Measurements from ENCODE around the gene KHDC1.

DNA sequence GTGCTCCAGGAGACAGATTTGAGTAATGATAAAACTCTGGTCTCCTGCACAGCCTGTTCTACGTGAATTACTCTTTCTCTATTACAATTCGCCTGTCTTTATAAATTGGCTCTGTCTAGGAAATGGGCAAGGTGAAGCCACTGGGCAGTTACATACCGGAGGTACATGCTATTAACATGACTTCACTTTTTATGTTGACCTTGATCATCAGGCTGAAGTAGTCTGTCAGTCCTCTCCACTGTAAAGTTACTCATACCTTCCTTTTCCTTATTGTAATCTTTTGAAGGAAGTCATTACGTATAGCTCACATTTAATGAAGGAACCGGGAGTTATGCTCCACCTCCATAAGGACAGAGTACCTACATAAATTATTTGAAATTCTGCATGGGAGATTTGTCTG, 19.9 kb upstream of the KHDC1 start:
- TF ChIP-seq POLR2A (IDR thresholded peaks at IDR 0.05; ENCODE audit: low read depth) (no peak), CTCF (IDR thresholded peaks at IDR 0.05) (no peak)
